HepG2 (cell line): Measurements from ENCODE around the gene PRRT2. TPM values are rescaled to one million over a fixed set of nuclear protein-coding genes. Genes with fewer than 3 reads are reported as not detected.

Source experiments
- CAMTA2 ChIP-seq: sonication (generic); formaldehyde crosslinking; IDR thresholded peaks from 2 replicates; pipeline ENCODE4 v1.4.0; 2020; ENCODE audit warnings: mild to moderate bottlenecking, missing genetic modification reagents, borderline replicate concordance
- HES4 ChIP-seq: sonication (generic); formaldehyde crosslinking; IDR thresholded peaks from 2 replicates; pipeline ENCODE4 v1.9.0; 2021; ENCODE audit warnings: mild to moderate bottlenecking, missing genetic modification reagents, borderline replicate concordance
- HIVEP1 ChIP-seq: sonication (generic); formaldehyde crosslinking; IDR thresholded peaks from 2 replicates; pipeline ENCODE4 v1.4.0; 2020; ENCODE audit warnings: mild to moderate bottlenecking, missing genetic modification reagents
- HNRNPL ChIP-seq: fragments of 200-400 bp; formaldehyde crosslinking; IDR thresholded peaks from 2 replicates; pipeline ENCODE4 v1.6.1; 2017; ENCODE audit warnings: mild to moderate bottlenecking, low read depth, low read length
- MAFF ChIP-seq: IDR thresholded peaks from 2 replicates; pipeline ENCODE4 v1.6.1; 2011; ENCODE audit warnings: low read depth, low read length, improper control_type of control experiment
- PAX8 ChIP-seq: sonication (generic); formaldehyde crosslinking; IDR thresholded peaks from 2 replicates; pipeline ENCODE4 v1.8.0; 2022; ENCODE audit warnings: mild to moderate bottlenecking, missing genetic modification reagents, borderline replicate concordance
- PHF8 ChIP-seq: sonication (generic); formaldehyde crosslinking; IDR thresholded peaks from 2 replicates; pipeline ENCODE4 v1.5.0; 2020; ENCODE audit warnings: missing genetic modification reagents
- SOX6 ChIP-seq, 2 experiments: fragments of 450-650 bp in 1 of 2; sonication (generic) in 1 of 2; formaldehyde crosslinking in 1 of 2; IDR thresholded peaks; 2 replicates each; pipeline versions ENCODE4 v1.4.0 to v1.6.1; 2017 to 2020; ENCODE audit warnings: antibody characterized with exemption in 1 of 2, mild to moderate bottlenecking in 1 of 2, missing genetic modification reagents in 1 of 2
- SP2 ChIP-seq: sonication (generic); formaldehyde crosslinking; IDR thresholded peaks from 2 replicates; pipeline ENCODE4 v1.5.1; 2020; ENCODE audit warnings: mild to moderate bottlenecking, missing genetic modification reagents
- STAG1 ChIP-seq: sonication (generic); formaldehyde crosslinking; IDR thresholded peaks from 2 replicates; pipeline ENCODE4 v1.4.0; 2020; ENCODE audit warnings: missing genetic modification reagents
- TEAD2 ChIP-seq: sonication (generic); formaldehyde crosslinking; IDR thresholded peaks from 2 replicates; pipeline ENCODE4 v1.9.0; 2021; ENCODE audit warnings: missing genetic modification reagents
- ZNF12 ChIP-seq: sonication (generic); formaldehyde crosslinking; IDR thresholded peaks from 2 replicates; pipeline ENCODE4 v1.5.0; 2020; ENCODE audit warnings: missing genetic modification reagents
- ZNF143 ChIP-seq: sonication (generic); formaldehyde crosslinking; IDR thresholded peaks from 2 replicates; pipeline ENCODE4 v1.4.0; 2020; ENCODE audit warnings: missing genetic modification reagents
- ZNF253 ChIP-seq: sonication (generic); formaldehyde crosslinking; IDR thresholded peaks from 2 replicates; pipeline ENCODE4 v1.8.0; 2022; ENCODE audit warnings: mild to moderate bottlenecking, missing genetic modification reagents, borderline replicate concordance
- ZNF329 ChIP-seq: sonication (generic); formaldehyde crosslinking; IDR thresholded peaks from 2 replicates; pipeline ENCODE4 v1.9.0; 2021; ENCODE audit warnings: low read depth, mild to moderate bottlenecking, missing genetic modification reagents
- ZNF367 ChIP-seq: sonication (generic); formaldehyde crosslinking; IDR thresholded peaks from 2 replicates; pipeline ENCODE4 v1.4.0; 2020; ENCODE audit warnings: missing genetic modification reagents, borderline replicate concordance
- ZNF577 ChIP-seq: sonication (generic); formaldehyde crosslinking; IDR thresholded peaks from 2 replicates; pipeline ENCODE4 v1.4.0; 2020; ENCODE audit warnings: mild to moderate bottlenecking, low read depth, missing genetic modification reagents, borderline replicate concordance
- ZNF7 ChIP-seq: IDR thresholded peaks from 2 replicates; pipeline ENCODE4 v1.6.1; 2016; ENCODE audit warnings: missing biosample characterization, missing genetic modification reagents
- ZNF746 ChIP-seq: sonication (generic); formaldehyde crosslinking; IDR thresholded peaks from 2 replicates; pipeline ENCODE4 v1.8.0; 2022; ENCODE audit warnings: mild to moderate bottlenecking, missing genetic modification reagents
- ZSCAN20 ChIP-seq: sonication (generic); formaldehyde crosslinking; IDR thresholded peaks from 2 replicates; pipeline ENCODE4 v1.4.0; 2020; ENCODE audit warnings: missing genetic modification reagents, mild to moderate bottlenecking, borderline replicate concordance
- polyA plus RNA-seq, 8 experiments: library from polyadenylated mRNA; depleted of rRNA in 3 of 8; stranded (reverse) in 7 of 8; unstranded in 1 of 8; fragments of >200 nt; fragmentation: Illumina TruSeq in 4 of 8; extraction: Trizol in 4 of 8; gene quantifications; 2 replicates each; pipeline versions ENCODE4 v1.2.1 to v1.2.3, GENCODE V29; 2011 to 2016; ENCODE audit warnings: low read depth in 4 of 8, missing spikeins in 1 of 8, mixed read lengths in 1 of 8; ENCODE audit not compliant: insufficient read depth in 1 of 8
- total RNA-seq, 5 experiments: library from RNA; depleted of rRNA; stranded (reverse); fragments of >200 nt; fragmentation: Illumina TruSeq; extraction: Trizol; gene quantifications; 2 replicates each; pipeline ENCODE4 v1.2.3, GENCODE V29; 2016; ENCODE audit warnings: low read depth in 1 of 5
- TF ChIP-seq, protein P1 (sequence below): sonication (generic); formaldehyde crosslinking; IDR thresholded peaks from 2 replicates; pipeline ENCODE4 v1.5.1; 2020; ENCODE audit warnings: mild to moderate bottlenecking, moderate library complexity, missing genetic modification reagents
- TF ChIP-seq, protein P2 (sequence below): fragments of 450-650 bp; IDR thresholded peaks from 2 replicates; pipeline ENCODE4 v1.6.1; 2016
- TF ChIP-seq, protein P3 (sequence below): sonication (generic); formaldehyde crosslinking; IDR thresholded peaks from 2 replicates; pipeline ENCODE4 v1.5.1; 2020; ENCODE audit warnings: mild to moderate bottlenecking, missing genetic modification reagents, moderate library complexity

Gene PRRT2
- total and polyA plus RNA-seq, 2 of the 13 experiments (the other 11 are each of a cell fraction or from before 2014, with no cell fraction given) = 0.51 to 1.1 TPM

DNA sequence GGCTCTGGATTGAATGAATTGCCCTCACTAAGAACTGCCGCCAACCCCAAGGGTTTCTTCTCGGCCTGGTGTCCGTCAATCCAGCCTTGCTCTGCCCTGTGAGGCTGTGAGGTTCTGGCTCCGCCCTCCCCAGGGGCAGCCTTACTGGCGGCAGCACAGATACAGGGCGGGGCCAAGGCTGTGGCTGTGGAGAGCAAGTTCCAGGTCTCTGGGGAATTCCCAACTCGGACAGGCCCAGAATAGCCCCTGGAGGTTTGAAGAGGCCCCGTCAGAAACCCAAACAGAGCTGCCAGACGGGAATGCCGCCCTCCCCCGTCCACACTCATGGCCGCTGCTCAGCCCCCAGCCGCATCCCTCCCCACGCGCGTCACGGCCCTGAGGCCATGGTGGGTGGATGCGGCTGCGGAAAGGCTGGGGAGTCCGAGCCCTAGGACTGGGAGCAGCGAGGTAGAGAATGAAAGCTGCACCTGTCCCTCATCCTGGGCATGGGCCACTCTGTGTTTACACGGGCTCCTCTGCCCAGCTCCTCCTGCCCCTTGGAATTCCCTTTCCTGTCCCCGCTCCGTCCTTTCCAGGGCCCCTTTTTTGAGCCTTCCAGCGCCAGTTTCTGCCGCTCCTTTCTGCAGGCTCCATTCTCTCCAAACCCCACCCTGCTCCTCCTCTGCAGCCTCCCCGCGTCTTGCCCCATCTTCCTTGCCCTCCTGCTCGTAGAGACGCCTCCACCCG, 660 bp upstream of the PRRT2 start (continued):
- TF ChIP-seq ZSCAN20 (CRISPR knock-in tag) (peak; percentile 69; the same call in 1 of the 2 replicates), ZNF143 (CRISPR knock-in tag) (no peak; the same call in 1 of the 2 replicates), ZNF329 (no peak), ZNF367 (CRISPR knock-in tag) (peak; percentile 55; the same call in 1 of the 2 replicates), HNRNPL (peak; percentile 71; the same call in 1 of the 2 replicates), STAG1 (peak; percentile 8; the same call in 1 of the 2 replicates), CAMTA2 (CRISPR knock-in tag) (0 out of 2 replicates have a peak, but pooled peaks have one; percentile 11), SP2 (peak; percentile 72), ZNF7 (CRISPR knock-in tag) (no peak), MAFF (no peak), TEAD2 (no peak; the same call in 1 of the 2 replicates), ZNF577 (CRISPR knock-in tag) (no peak), HIVEP1 (CRISPR knock-in tag) (peak; percentile 96), SOX6 (IDR thresholded peaks at IDR 0.05) (no peak), SOX6 (CRISPR knock-in tag; IDR thresholded peaks at IDR 0.05) (0 out of 2 replicates have a peak, but pooled peaks have one; percentile 65), ZNF746 (CRISPR knock-in tag) (peak; percentile 61), ZNF12 (no peak), HES4 (CRISPR knock-in tag) (no peak), PAX8 (CRISPR knock-in tag) (no peak), PHF8 (CRISPR knock-in tag) (peak; percentile 62; the same call in 1 of the 2 replicates), ZNF253 (CRISPR knock-in tag) (peak; percentile 87; the same call in 1 of the 2 replicates)
- TF ChIP-seq, protein P1, sequence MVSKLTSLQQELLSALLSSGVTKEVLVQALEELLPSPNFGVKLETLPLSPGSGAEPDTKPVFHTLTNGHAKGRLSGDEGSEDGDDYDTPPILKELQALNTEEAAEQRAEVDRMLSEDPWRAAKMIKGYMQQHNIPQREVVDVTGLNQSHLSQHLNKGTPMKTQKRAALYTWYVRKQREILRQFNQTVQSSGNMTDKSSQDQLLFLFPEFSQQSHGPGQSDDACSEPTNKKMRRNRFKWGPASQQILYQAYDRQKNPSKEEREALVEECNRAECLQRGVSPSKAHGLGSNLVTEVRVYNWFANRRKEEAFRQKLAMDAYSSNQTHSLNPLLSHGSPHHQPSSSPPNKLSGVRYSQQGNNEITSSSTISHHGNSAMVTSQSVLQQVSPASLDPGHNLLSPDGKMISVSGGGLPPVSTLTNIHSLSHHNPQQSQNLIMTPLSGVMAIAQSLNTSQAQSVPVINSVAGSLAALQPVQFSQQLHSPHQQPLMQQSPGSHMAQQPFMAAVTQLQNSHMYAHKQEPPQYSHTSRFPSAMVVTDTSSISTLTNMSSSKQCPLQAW (CRISPR knock-in tag) = peak; percentile 39
- TF ChIP-seq, protein P2, sequence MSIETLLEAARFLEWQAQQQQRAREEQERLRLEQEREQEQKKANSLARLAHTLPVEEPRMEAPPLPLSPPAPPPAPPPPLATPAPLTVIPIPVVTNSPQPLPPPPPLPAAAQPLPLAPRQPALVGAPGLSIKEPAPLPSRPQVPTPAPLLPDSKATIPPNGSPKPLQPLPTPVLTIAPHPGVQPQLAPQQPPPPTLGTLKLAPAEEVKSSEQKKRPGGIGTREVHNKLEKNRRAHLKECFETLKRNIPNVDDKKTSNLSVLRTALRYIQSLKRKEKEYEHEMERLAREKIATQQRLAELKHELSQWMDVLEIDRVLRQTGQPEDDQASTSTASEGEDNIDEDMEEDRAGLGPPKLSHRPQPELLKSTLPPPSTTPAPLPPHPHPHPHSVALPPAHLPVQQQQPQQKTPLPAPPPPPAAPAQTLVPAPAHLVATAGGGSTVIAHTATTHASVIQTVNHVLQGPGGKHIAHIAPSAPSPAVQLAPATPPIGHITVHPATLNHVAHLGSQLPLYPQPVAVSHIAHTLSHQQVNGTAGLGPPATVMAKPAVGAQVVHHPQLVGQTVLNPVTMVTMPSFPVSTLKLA = no peak
- TF ChIP-seq, protein P3, sequence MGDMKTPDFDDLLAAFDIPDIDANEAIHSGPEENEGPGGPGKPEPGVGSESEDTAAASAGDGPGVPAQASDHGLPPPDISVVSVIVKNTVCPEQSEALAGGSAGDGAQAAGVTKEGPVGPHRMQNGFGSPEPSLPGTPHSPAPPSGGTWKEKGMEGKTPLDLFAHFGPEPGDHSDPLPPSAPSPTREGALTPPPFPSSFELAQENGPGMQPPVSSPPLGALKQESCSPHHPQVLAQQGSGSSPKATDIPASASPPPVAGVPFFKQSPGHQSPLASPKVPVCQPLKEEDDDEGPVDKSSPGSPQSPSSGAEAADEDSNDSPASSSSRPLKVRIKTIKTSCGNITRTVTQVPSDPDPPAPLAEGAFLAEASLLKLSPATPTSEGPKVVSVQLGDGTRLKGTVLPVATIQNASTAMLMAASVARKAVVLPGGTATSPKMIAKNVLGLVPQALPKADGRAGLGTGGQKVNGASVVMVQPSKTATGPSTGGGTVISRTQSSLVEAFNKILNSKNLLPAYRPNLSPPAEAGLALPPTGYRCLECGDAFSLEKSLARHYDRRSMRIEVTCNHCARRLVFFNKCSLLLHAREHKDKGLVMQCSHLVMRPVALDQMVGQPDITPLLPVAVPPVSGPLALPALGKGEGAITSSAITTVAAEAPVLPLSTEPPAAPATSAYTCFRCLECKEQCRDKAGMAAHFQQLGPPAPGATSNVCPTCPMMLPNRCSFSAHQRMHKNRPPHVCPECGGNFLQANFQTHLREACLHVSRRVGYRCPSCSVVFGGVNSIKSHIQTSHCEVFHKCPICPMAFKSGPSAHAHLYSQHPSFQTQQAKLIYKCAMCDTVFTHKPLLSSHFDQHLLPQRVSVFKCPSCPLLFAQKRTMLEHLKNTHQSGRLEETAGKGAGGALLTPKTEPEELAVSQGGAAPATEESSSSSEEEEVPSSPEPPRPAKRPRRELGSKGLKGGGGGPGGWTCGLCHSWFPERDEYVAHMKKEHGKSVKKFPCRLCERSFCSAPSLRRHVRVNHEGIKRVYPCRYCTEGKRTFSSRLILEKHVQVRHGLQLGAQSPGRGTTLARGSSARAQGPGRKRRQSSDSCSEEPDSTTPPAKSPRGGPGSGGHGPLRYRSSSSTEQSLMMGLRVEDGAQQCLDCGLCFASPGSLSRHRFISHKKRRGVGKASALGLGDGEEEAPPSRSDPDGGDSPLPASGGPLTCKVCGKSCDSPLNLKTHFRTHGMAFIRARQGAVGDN = peak; percentile 83; the same call in 1 of the 2 replicates
